Kidney (tissue), 14 donors: ENCODE data around the gene UNC5A. TPM values are rescaled to one million over a fixed set of nuclear protein-coding genes. Genes with fewer than 3 reads are reported as not detected.

Source experiments
- DNase-seq, 5 donors: peaks; one replicate each; pipeline ENCODE4 v3.0.0-alpha.2; 2013 to 2020
- FAIRE-seq: peaks from 2 replicates; lab custom pipeline; 2012; peaks lifted over from hg19 to GRCh38; lab: Jason Lieb, UNC
- H3K27ac ChIP-seq, 2 donors: one replicate each; pipeline ENCODE4 v1.7.0; 2013; ENCODE audit warnings: low read depth in 2 of 2, low read length in 2 of 2, inconsistent platforms in 1 of 2
- H3K27me3 ChIP-seq: one replicate; pipeline ENCODE4 v1.7.1; 2013; ENCODE audit warnings: low read length, inconsistent platforms; ENCODE audit not compliant: control insufficient read depth, insufficient read depth
- H3K36me3 ChIP-seq, 3 donors: one replicate each; pipeline versions ENCODE4 v1.7.0 to v1.7.1; 2013; ENCODE audit warnings: low read length in 3 of 3, control low read depth in 1 of 3, inconsistent platforms in 1 of 3; ENCODE audit not compliant: insufficient read depth in 3 of 3, control insufficient read depth in 2 of 3
- H3K4me1 ChIP-seq, 3 donors: one replicate each; pipeline versions ENCODE4 v1.7.0 to v1.7.1; 2013; ENCODE audit warnings: low read length in 3 of 3, inconsistent platforms in 1 of 3, low read depth in 1 of 3; ENCODE audit not compliant: control insufficient read depth in 2 of 3, insufficient read depth in 2 of 3
- H3K4me3 ChIP-seq, 3 donors: one replicate each; pipeline versions ENCODE4 v1.7.0 to v1.8.1; 2013; ENCODE audit warnings: low read length in 3 of 3, control low read depth in 1 of 3, inconsistent platforms in 1 of 3
- H3K9ac ChIP-seq, 3 donors: one replicate each; pipeline versions ENCODE4 v1.7.0 to v1.7.1; 2013; ENCODE audit warnings: low read length in 3 of 3, control low read depth in 1 of 3, inconsistent platforms in 1 of 3
- H3K9me3 ChIP-seq, 3 donors: one replicate each; pipeline versions ENCODE4 v1.7.0 to v1.7.1; 2013; ENCODE audit warnings: low read length in 3 of 3, control low read depth in 1 of 3, inconsistent platforms in 1 of 3; ENCODE audit not compliant: control insufficient read depth in 2 of 3, insufficient read depth in 1 of 3
- intact Hi-C: fragments of 100-400 bp; cut with DNase I; formaldehyde crosslinking; loops from one replicate; pipeline ENCODE4 v1.11.1; 2022
- polyA plus RNA-seq: library from polyadenylated mRNA; stranded (reverse); fragments of 350-450 nt; fragmentation: Illumina TruSeq; extraction: RNeasy Lipid Tissue Mini Kit (QIAGEN cat#74804); gene quantifications from one replicate; pipeline ENCODE4 v1.2.3, GENCODE V29; 2014; ENCODE audit warnings: low read depth, low replicate concordance; ENCODE audit not compliant: insufficient read depth
- total RNA-seq: library from RNA; stranded (reverse); fragmentation: NEBNext Ultra II Directional; extraction: Animal tissue kit (Norgen Biotek cat#: 25700); gene quantifications from one replicate; pipeline ENCODE4 v1.2.1, GENCODE V29; 2021
- TF ChIP-seq, protein P1 (sequence below): IDR thresholded peaks from 3 replicates; pipeline ENCODE4 v1.5.1; 2012; ENCODE audit warnings: mild to moderate bottlenecking, moderate library complexity, borderline replicate concordance; ENCODE audit not compliant: insufficient read depth; ENCODE audit errors: extremely low read depth
- donor health status: control.
- donor health status: control.
- donor health status: control.
- donor health status: control.
- donor health status: control.
- donor health status: DM: yes; HTN: yes; CAD: no.
- donor health status: Normal renal cell carcinoma (clear cell type).

UNC5A gene
- total and polyA plus RNA-seq, 2 donors from 2014 or later, result 1.5 TPM; not detected in 1

DNA sequence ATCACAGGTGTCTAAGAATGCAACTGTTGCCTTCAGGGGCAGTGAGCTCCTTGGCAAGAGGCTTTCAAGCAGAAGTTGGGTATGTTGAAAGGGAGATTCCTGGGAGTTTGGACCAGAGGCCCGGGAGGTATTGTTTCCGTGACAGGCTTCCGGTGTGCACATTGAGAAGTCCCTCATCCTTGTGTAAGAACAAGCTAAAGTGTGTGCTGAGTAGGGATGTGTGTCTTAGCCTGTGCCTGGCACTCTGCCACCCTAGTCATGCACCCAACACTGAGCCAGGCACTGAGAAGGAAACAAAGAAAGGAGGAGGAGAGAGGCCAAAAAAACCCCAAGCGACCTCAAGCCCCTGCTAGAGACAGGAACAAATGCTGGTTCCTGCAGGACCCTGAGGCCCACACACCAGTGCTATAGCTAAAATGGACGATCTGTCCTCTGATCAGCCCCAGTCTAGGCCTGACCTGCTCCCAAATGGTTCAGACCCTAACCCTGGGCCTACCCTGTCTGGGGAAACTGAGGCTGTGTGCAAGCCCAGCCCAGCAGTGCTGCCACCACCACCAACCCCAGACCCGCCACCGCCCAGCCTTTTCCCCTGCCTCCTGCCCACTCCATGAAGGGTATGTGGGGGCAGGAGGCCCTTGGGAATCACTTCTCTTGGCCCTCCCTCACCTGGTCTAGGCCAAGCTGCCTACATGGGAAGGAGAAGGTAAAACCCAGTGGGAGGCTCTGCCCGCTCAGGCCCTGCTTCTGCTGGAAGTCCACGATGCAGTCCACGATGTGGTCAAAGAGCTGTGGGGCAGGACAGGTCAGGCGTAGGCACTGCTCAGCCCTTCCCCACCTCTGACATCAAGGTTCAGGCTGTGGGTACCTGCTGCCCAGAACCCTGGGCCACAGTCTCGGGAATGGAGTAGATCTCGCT lies 76.2 kb downstream of the UNC5A start:
- intact Hi-C loops, result no loop called here
- H3K9ac ChIP-seq, result no peak overlapping the region
- H3K4me1 ChIP-seq, result no peaks in the 10 kb centered on the region
- TF ChIP-seq, protein P1, sequence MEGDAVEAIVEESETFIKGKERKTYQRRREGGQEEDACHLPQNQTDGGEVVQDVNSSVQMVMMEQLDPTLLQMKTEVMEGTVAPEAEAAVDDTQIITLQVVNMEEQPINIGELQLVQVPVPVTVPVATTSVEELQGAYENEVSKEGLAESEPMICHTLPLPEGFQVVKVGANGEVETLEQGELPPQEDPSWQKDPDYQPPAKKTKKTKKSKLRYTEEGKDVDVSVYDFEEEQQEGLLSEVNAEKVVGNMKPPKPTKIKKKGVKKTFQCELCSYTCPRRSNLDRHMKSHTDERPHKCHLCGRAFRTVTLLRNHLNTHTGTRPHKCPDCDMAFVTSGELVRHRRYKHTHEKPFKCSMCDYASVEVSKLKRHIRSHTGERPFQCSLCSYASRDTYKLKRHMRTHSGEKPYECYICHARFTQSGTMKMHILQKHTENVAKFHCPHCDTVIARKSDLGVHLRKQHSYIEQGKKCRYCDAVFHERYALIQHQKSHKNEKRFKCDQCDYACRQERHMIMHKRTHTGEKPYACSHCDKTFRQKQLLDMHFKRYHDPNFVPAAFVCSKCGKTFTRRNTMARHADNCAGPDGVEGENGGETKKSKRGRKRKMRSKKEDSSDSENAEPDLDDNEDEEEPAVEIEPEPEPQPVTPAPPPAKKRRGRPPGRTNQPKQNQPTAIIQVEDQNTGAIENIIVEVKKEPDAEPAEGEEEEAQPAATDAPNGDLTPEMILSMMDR, result no peak
- DNase-seq (no peak), FAIRE-seq (no peak)
- H3K27ac ChIP-seq, result no peak overlapping the region
- no peaks in the 10 kb centered on the region for H3K9me3 ChIP-seq
- H3K27me3 ChIP-seq, result no peaks in the 10 kb centered on the region
- H3K4me3 ChIP-seq, result no peak overlapping the region
- no peaks in the 10 kb centered on the region for H3K36me3 ChIP-seq

DNA sequence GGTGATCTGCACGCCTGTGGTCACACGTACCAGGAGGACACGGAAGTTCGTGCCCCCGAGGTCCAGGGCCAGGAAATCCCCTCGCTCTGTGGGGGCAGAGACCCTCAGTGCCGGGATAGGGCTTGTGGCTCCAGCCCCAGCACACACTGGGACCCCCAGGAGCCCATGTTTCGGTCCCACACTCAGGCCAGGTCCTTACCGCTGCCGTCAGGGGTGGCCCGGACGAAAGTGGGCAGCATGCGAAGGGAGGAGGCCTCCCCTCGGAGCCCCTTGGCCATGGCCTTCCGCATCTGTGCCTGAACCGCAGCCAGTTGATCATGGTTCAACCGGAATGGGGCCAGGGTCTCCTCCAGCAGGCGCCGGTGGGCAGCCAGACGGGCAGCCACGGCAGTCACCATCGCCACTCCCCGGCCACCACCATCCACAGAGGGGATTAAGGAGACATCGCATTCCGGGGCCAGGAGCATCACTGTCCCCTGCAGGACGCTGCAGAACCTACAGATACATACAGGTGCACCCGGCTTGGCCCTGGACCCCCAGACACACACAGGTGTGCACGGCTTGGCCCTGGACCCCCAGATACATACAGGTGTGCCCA lies 77.0 kb downstream of the UNC5A start:
- Histone ChIP-seq H3K4me1 (no peaks in the 10 kb centered on the region), H3K27me3 (no peaks in the 10 kb centered on the region), H3K9me3 (no peaks in the 10 kb centered on the region), H3K36me3 (no peaks in the 10 kb centered on the region), H3K4me3 (no peak overlapping the region), H3K27ac (no peak overlapping the region), H3K9ac (no peak overlapping the region)
- DNase-seq (peak in 1 of 5 donors; percentile 59), FAIRE-seq (no peak)
- TF ChIP-seq, protein P1, result no peak
- intact Hi-C loops, result no loop called here

DNA sequence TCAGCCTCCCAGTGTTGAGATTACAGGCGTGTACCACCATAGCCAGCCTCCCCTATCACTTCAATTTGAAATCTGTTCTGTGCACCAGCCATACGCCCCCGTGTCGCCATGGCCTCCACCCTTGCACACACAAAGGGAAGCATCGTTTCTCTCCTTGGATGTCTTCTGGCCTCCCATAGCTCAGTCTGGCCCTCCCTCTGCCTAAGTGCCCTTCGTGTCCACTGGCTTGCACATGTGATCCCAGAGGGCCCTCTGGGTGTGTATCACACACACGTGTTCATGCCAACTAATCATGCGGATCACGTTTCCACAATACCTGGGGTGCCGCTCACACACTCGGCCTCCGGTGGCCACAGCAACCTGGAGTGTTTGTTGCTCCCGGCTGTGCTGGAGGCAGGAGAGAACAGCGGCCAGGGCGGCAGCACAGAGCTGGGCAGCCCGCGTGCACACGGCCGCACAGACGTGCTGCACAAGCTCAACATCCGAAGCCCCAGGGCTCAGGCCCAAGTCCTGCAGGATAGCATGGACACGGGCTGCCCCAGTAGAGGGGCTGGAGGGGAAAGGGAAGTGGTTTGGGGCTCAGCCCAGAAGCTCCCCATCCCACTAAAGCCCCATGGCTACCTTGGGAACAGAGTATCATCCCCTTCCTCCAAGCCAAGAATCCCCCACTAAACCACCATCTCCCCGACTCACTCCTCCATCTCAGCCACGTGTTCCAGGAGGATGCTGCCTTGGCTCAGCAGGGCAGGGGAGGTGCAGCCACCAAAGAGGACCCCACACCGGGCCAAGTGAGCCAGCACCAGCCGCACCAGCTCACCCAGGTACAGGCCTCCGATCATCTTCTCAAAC lies 77.9 kb downstream of the UNC5A start:
- Histone ChIP-seq H3K36me3 (no peaks in the 10 kb centered on the region), H3K4me1 (no peaks in the 10 kb centered on the region), H3K9ac (no peak overlapping the region), H3K27ac (no peak overlapping the region), H3K9me3 (no peaks in the 10 kb centered on the region), H3K4me3 (no peak overlapping the region), H3K27me3 (no peaks in the 10 kb centered on the region)
- intact Hi-C loops, result no loop called here
- TF ChIP-seq, protein P1, result no peak
- no peak for DNase-seq
- FAIRE-seq, result no peak
